Ovary (tissue), 9 donors: Measurements from ENCODE around the gene RAB8B. TPM values are rescaled to one million over a fixed set of nuclear protein-coding genes. Genes with fewer than 3 reads are reported as not detected.

Source experiments
- DNase-seq, 5 donors: peaks; one replicate each; pipeline ENCODE4 v3.0.0-alpha.2; 2019 to 2020
- H3K27ac ChIP-seq, 2 donors: fragments of 200-600 bp; one replicate each; pipeline versions ENCODE4 v1.5.1 to v1.8.0; 2019 to 2022
- H3K27me3 ChIP-seq: fragments of 200-600 bp; one replicate; pipeline ENCODE4 v1.8.0; 2022
- H3K36me3 ChIP-seq: fragments of 200-600 bp; sonication (generic); one replicate; pipeline ENCODE4 v1.5.1; 2019
- H3K4me1 ChIP-seq: one replicate; pipeline ENCODE4 v1.8.1; 2013; ENCODE audit warnings: mild to moderate bottlenecking, moderate library complexity; ENCODE audit not compliant: insufficient read depth
- H3K4me3 ChIP-seq: fragments of 200-600 bp; sonication (generic); one replicate; pipeline ENCODE4 v1.5.1; 2017
- H3K9me3 ChIP-seq, 2 donors: fragments of 200-600 bp in 1 of 2; sonication (generic) in 1 of 2; one replicate each; pipeline versions ENCODE4 v1.5.1 to v1.8.1; 2013 to 2019; ENCODE audit warnings: mild to moderate bottlenecking in 1 of 2, moderate library complexity in 1 of 2
- CTCF ChIP-seq, 3 donors: fragments of 450-650 bp in 2 of 3; fragments of 200-600 bp in 1 of 3; IDR thresholded peaks; one replicate each; pipeline versions ENCODE4 v1.5.1 to v1.8.0; 2016 to 2022; ENCODE audit warnings: antibody characterized with exemption in 3 of 3, mild to moderate bottlenecking in 1 of 3
- EP300 ChIP-seq: sonication (generic); formaldehyde crosslinking; IDR thresholded peaks from one replicate; pipeline ENCODE4 v1.6.1; 2017; ENCODE audit warnings: antibody characterized with exemption
- POLR2A ChIP-seq: fragments of 450-650 bp; IDR thresholded peaks from one replicate; pipeline ENCODE4 v1.6.1; 2017; ENCODE audit warnings: antibody characterized with exemption, mild to moderate bottlenecking, moderate library complexity
- WGBS, 3 donors: extraction: QIAGEN DNeasy Blood & Tissue Kit in 1 of 3; methylation state at CpG; one replicate each; pipeline versions ENCODE4 v1.1.5 to v1.1.7; 2013 to 2017; 5-methylcytosine and 5-hydroxymethylcytosine counted together
- intact Hi-C, 4 donors: fragments of 100-400 bp; cut with DNase I; formaldehyde crosslinking; loops; one replicate each; pipeline versions ENCODE4 v1.11.0 to v1.15.1; 2022 to 2023
- polyA plus RNA-seq, 2 donors: library from polyadenylated mRNA; stranded (reverse); fragments of 200-250 nt in 1 of 2; fragments of 350-450 nt in 1 of 2; fragmentation: Illumina TruSeq in 1 of 2; extraction: RNeasy Lipid Tissue Mini Kit (QIAGEN cat#74804) in 1 of 2; gene quantifications; one replicate each; pipeline ENCODE4 v1.2.3, GENCODE V29; 2013 to 2014
- total RNA-seq, 7 donors: library from RNA; depleted of rRNA in 2 of 7; stranded (reverse); fragments of >200 nt in 2 of 7; fragmentation: NEBNext Ultra II Directional in 3 of 7; extraction: Animal tissue kit (Norgen Biotek cat#: 25700) in 3 of 7; gene quantifications; one replicate each; pipeline versions ENCODE4 v1.1.0 to v1.2.4, GENCODE V29; 2016 to 2023
- donor health status: DM: no; HTN: no; CAD: no; lungs with moderate emphysema.
- donor health status: DM: no; HTN: no; CAD: no.
- donor health status: Bipolar disorder and iron deficiency.
- donor health status: DM: yes; HTN: yes; CAD: no.
- donor health status: DM: no; HTN: no; CAD: no.
- donor health status: DM: yes; HTN: yes; CAD: no.

RAB8B gene
- total and polyA plus RNA-seq, 9 donors = 18.5 to 58.0 (median 44.8) TPM

- Histone ChIP-seq H3K4me3 (no peak overlapping the region), H3K36me3 (no peaks in the 10 kb centered on the region), H3K4me1 (no peaks in the 10 kb centered on the region), H3K9me3 (no peaks in the 10 kb centered on the region), H3K27ac (no peak overlapping the region), H3K27me3 (no peaks in the 10 kb centered on the region)
- WGBS, 3 donors = 96 to 98% (median 97%) methylated on average over 3 of the region's 3 CpGs
- no peak for DNase-seq
- intact Hi-C loops = loop anchor here in 3 of 4 donors (5.0 to 10.0 kb wide), 3 partner anchors 90 to 118 kb away; partner anchors contain the start of gene CA12 (in 1 of the 3)
- TF ChIP-seq CTCF (IDR thresholded peaks at IDR 0.05) (no peak), EP300 (no peak), POLR2A (no peak)
Measured at GRCh38 chr15:63294359-63294758, 105.0 kb downstream of the RAB8B start.

GRCh38 chr15:63295341-63295740 lies 105.9 kb downstream of the RAB8B start:
- H3K4me3 ChIP-seq = no peak overlapping the region
- no peaks in the 10 kb centered on the region for H3K27me3 ChIP-seq
- intact Hi-C loops = loop anchor here in 1 of 4 donors (10.0 kb wide), 1 partner anchor 89 kb away; the partner anchor contains the start of gene CA12
- no peak for TF ChIP-seq EP300
- no peaks in the 10 kb centered on the region for H3K4me1 ChIP-seq
- no peaks in the 10 kb centered on the region for H3K9me3 ChIP-seq
- H3K36me3 ChIP-seq = no peaks in the 10 kb centered on the region
- H3K27ac ChIP-seq = no peak overlapping the region
- DNase-seq = no peak

GRCh38 chr15:63296195-63296594 lies 106.8 kb downstream of the RAB8B start:
- WGBS, 3 donors = 66 to 74% (median 72%) methylated on average over 6 of the region's 6 CpGs
- TF ChIP-seq CTCF (IDR thresholded peaks at IDR 0.05) (no peak), POLR2A (no peak), EP300 (no peak)
- Histone ChIP-seq H3K9me3 (no peaks in the 10 kb centered on the region), H3K4me3 (no peak overlapping the region), H3K36me3 (no peaks in the 10 kb centered on the region), H3K4me1 (no peaks in the 10 kb centered on the region), H3K27ac (no peak overlapping the region), H3K27me3 (no peaks in the 10 kb centered on the region)
- intact Hi-C loops = loop anchor here in 1 of 4 donors (10.0 kb wide), 1 partner anchor 89 kb away; the partner anchor contains the start of gene CA12
- DNase-seq = no peak

- TF ChIP-seq CTCF (IDR thresholded peaks at IDR 0.05) (no peak), POLR2A (no peak)
- Histone ChIP-seq H3K27ac (no peak overlapping the region), H3K9me3 (no peaks in the 10 kb centered on the region), H3K4me1 (no peaks in the 10 kb centered on the region), H3K27me3 (no peaks in the 10 kb centered on the region), H3K36me3 (no peaks in the 10 kb centered on the region), H3K4me3 (no peak overlapping the region)
- no peak for DNase-seq
- intact Hi-C loops = loop anchor here in 1 of 4 donors (10.0 kb wide), 1 partner anchor 85 kb away; the partner anchor contains the start of gene CA12
- WGBS, 3 donors = 76 to 85% (median 82%) methylated on average over 7 of the region's 7 CpGs
Measured at GRCh38 chr15:63299943-63300575, 110.7 kb downstream of the RAB8B start.

- 92 to 96% (median 95%) methylated on average over 1 of the region's 1 CpG for WGBS, 3 donors
Measured at GRCh38 chr15:63301088-63301487, 111.7 kb downstream of the RAB8B start.

More at GRCh38 chr15:63301088-63301487, 111.7 kb downstream of the RAB8B start:
- Histone ChIP-seq H3K27me3 (no peaks in the 10 kb centered on the region), H3K4me3 (no peak overlapping the region), H3K4me1 (no peaks in the 10 kb centered on the region), H3K9me3 (no peaks in the 10 kb centered on the region), H3K27ac (no peak overlapping the region), H3K36me3 (no peaks in the 10 kb centered on the region)
- intact Hi-C loops = no loop called here
- TF ChIP-seq EP300 = no peak
- no peak for TF ChIP-seq POLR2A
- TF ChIP-seq CTCF (IDR thresholded peaks at IDR 0.05) = no peak
- DNase-seq = no peak
